HCT116 (cell line): ENCODE measurements around the gene TK1. TPM values are rescaled to one million over a fixed set of nuclear protein-coding genes. Genes with fewer than 3 reads are reported as not detected.

Experiments
- ATAC-seq: fragments of 200-7000 bp; cut with Tn5 transposase; 2 replicates; pipeline ENCODE4 v1.9.1; 2020; ENCODE audit warnings: mild to moderate bottlenecking, moderate library complexity
- BruUV-seq: library from RNA; stranded (reverse); fragments of 400-500 nt; replicated peaks from 2 replicates; lab custom pipeline; 2021; lab: Mats Ljungman, UMichigan
- CTCF ChIA-PET: fragments of 300-600 bp; sonication (Branson Sonifier 250); formaldehyde crosslinking; loops from one replicate; lab custom pipeline; 2021; ENCODE audit warnings: antibody characterized with exemption; lab: Charles Lee
- POLR2A ChIA-PET: fragments of 300-600, 350-600 bp; sonication (Branson Sonifier 250); formaldehyde crosslinking; loops from one replicate; lab custom pipeline; 2021; ENCODE audit warnings: antibody characterized with exemption; lab: Charles Lee
- RAD21 ChIA-PET, 2 experiments: fragments of 300-600 bp; sonication (Branson Sonifier 250); formaldehyde crosslinking; loops; one replicate each; lab custom pipeline; 2023; ENCODE audit warnings: low total read pairs in 2 of 2; ENCODE audit not compliant: uncharacterized antibody in 2 of 2, unreplicated experiment in 2 of 2, low non-redundant PET in 1 of 2; lab: Charles Lee
- DNase-seq: peaks from one replicate; pipeline ENCODE4 v3.0.0-alpha.2; 2010; ENCODE audit warnings: low read depth, low spot score
- H2AFZ ChIP-seq: fragments of 200-600 bp; shearing (Covaris generic), sonication (generic); 2 replicates; pipeline ENCODE4 v1.6.1; 2017; ENCODE audit warnings: low read depth, mixed run types, mixed read lengths, antibody characterized with exemption, low read length; ENCODE audit not compliant: poor library complexity, severe bottlenecking
- H3K27ac ChIP-seq: 2 replicates; pipeline ENCODE4 v1.5.1; 2012; ENCODE audit warnings: low read depth, low read length
- H3K27me3 ChIP-seq: fragments of 200-600 bp; sonication (generic); 2 replicates; pipeline ENCODE4 v1.6.1; 2016; ENCODE audit warnings: mixed run types, low read length, mixed read lengths; ENCODE audit not compliant: insufficient read depth
- H3K36me3 ChIP-seq, 2 experiments: fragments of 200-500 bp in 1 of 2; fragments of 200-600 bp in 1 of 2; sonication (Bioruptor generic) in 1 of 2; sonication (generic) in 1 of 2; 2 replicates each; pipeline versions ENCODE4 v1.5.1 to v1.6.1; 2014 to 2016; ENCODE audit warnings: low read length in 2 of 2, inconsistent platforms in 1 of 2, mixed read lengths in 1 of 2, mixed run types in 1 of 2; ENCODE audit not compliant: insufficient read depth in 2 of 2, control insufficient read depth in 1 of 2
- H3K4me1 ChIP-seq, 2 experiments: fragments of 200-600 bp in 1 of 2; sonication (generic) in 1 of 2; 2 replicates each; pipeline versions ENCODE4 v1.5.1 to v1.6.1; 2012 to 2017; ENCODE audit warnings: low read length in 2 of 2, inconsistent platforms in 1 of 2, mild to moderate bottlenecking in 1 of 2, mixed read lengths in 1 of 2, mixed run types in 1 of 2, moderate library complexity in 1 of 2; ENCODE audit not compliant: insufficient read depth in 2 of 2, control insufficient read depth in 1 of 2
- H3K4me2 ChIP-seq: fragments of 200-600 bp; sonication (generic); 2 replicates; pipeline ENCODE4 v1.6.1; 2017; ENCODE audit warnings: mixed run types, low read length, mixed read lengths
- H3K4me3 ChIP-seq, 2 experiments: fragments of 200-600 bp in 1 of 2; sonication (generic) in 1 of 2; replicated peaks in 1 of 2; 2 replicates each; pipeline ENCODE4 v1.5.1; 2011 to 2016; ENCODE audit warnings: low read length in 2 of 2, control low read depth in 1 of 2, low read depth in 1 of 2, mild to moderate bottlenecking in 1 of 2, mixed read lengths in 1 of 2, mixed run types in 1 of 2
- H3K79me2 ChIP-seq: fragments of 200-600 bp; sonication (generic); 2 replicates; pipeline ENCODE4 v1.6.1; 2017; ENCODE audit warnings: mild to moderate bottlenecking, mixed run types, low read length, moderate library complexity, mixed read lengths; ENCODE audit not compliant: insufficient read depth
- H3K9ac ChIP-seq: fragments of 200-600 bp; sonication (generic); 2 replicates; pipeline ENCODE4 v1.6.1; 2016; ENCODE audit warnings: low read length, mixed read lengths
- H3K9me2 ChIP-seq: fragments of 200-600 bp; sonication (generic), shearing (Covaris generic); 2 replicates; pipeline ENCODE4 v1.6.1; 2017; ENCODE audit warnings: mixed run types, mild to moderate bottlenecking, moderate library complexity; ENCODE audit not compliant: insufficient read depth
- H3K9me3 ChIP-seq, 2 experiments: fragments of 200-500 bp in 1 of 2; fragments of 200-600 bp in 1 of 2; sonication (Bioruptor generic) in 1 of 2; sonication (generic) in 1 of 2; 2 replicates each; pipeline ENCODE4 v1.6.1; 2014 to 2017; ENCODE audit warnings: low read length in 2 of 2, mixed read lengths in 2 of 2, inconsistent platforms in 1 of 2, low read depth in 1 of 2, mild to moderate bottlenecking in 1 of 2, mixed run types in 1 of 2, moderate library complexity in 1 of 2; ENCODE audit not compliant: control insufficient read depth in 1 of 2, insufficient read depth in 1 of 2
- H4K20me1 ChIP-seq: fragments of 200-600 bp; sonication (generic), shearing (Covaris generic); 2 replicates; pipeline ENCODE4 v1.6.1; 2017; ENCODE audit warnings: mixed run types, mild to moderate bottlenecking, moderate library complexity; ENCODE audit not compliant: insufficient read depth
- CEBPB ChIP-seq: IDR thresholded peaks from 2 replicates; pipeline ENCODE4 v1.6.1; 2012; ENCODE audit warnings: low read depth
- EZH2 ChIP-seq: fragments of 200-600 bp; sonication (generic); IDR thresholded peaks from 2 replicates; pipeline ENCODE4 v1.6.1; 2017; ENCODE audit warnings: antibody characterized with exemption, mixed run types
- ZNF274 ChIP-seq: fragments of 200-500 bp; sonication (Bioruptor generic); IDR thresholded peaks from 2 replicates; pipeline ENCODE4 v1.6.1; 2014; ENCODE audit warnings: mild to moderate bottlenecking, low read depth, low read length, inconsistent platforms
- intact Hi-C: fragments of 100-400 bp; cut with micrococcal nuclease; formaldehyde crosslinking; loops from 2 replicates; pipeline ENCODE4 v1.10.0; 2022
- total RNA-seq: library from RNA; stranded (reverse); gene quantifications from one replicate; pipeline ENCODE4 v1.2.1, GENCODE V29; 2021; ENCODE audit not compliant: unreplicated experiment
- TF ChIP-seq, protein P1 (sequence below), 3 experiments: fragments of 200-600 bp in 1 of 3; sonication (generic) in 1 of 3; IDR thresholded peaks in 2 of 3; conservative IDR thresholded peaks in 1 of 3; 2 replicates each; pipeline ENCODE4 v1.5.1; 2012 to 2017; ENCODE audit warnings: low read depth in 2 of 3, low read length in 2 of 3, antibody characterized with exemption in 1 of 3, borderline replicate concordance in 1 of 3, control low read depth in 1 of 3, mild to moderate bottlenecking in 1 of 3, mixed read lengths in 1 of 3, mixed run types in 1 of 3, moderate library complexity in 1 of 3; ENCODE audit not compliant: insufficient read depth in 1 of 3
- TF ChIP-seq, protein P2 (sequence below): IDR thresholded peaks from 2 replicates; pipeline ENCODE4 v1.6.1; 2011; ENCODE audit warnings: mild to moderate bottlenecking, low read length, moderate library complexity; ENCODE audit not compliant: insufficient replicate concordance; ENCODE audit errors: extremely low read depth
- TF ChIP-seq, protein P3 (sequence below): IDR thresholded peaks from 2 replicates; pipeline ENCODE4 v1.6.1; 2012; ENCODE audit warnings: low read depth

The TK1 gene
- total RNA-seq, 1 experiment from 2014 or later = 315 TPM

DNA sequence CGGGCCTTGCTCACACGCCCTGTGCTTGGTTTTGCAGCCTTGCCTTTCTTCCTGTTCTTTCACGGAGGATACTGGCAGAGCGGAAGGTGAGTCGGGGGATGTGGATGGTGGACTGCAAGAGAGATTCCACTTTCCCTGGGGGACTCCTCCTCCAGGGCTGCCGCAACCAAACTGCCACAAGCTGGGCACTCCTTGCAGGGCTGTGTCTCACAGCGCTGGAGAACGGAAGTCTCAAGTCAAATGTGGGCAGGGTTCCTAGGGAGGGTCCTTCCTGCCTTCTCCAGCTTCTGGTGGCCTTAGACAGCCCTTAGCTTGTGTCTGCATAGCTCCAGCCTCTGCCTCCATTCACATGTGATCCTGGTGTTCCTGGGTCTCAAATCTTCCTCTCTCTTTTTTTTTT lies 15.8 kb upstream of the TK1 start:
- ATAC-seq = no peak
- H3K4me2 ChIP-seq = no peak overlapping the region
- POLR2A ChIA-PET = interaction anchor here (1.5 kb wide), 1 partner anchor 15 kb away, joined by 6 read pairs; the partner anchor contains the start of genes AFMID and TK1
- H3K36me3 ChIP-seq = peaks cover 12 to 16% of the 10 kb centered on the region in 2 experiments; a peak in 3 of 4 replicates
- H3K4me1 ChIP-seq = peaks cover 21 to 23% of the 10 kb centered on the region in 2 experiments
- H4K20me1 ChIP-seq = no peaks in the 10 kb centered on the region
- H3K9me3 ChIP-seq = no peaks in the 10 kb centered on the region
- no peaks in the 10 kb centered on the region for H3K9me2 ChIP-seq
- no TSS peak for BruUV-seq
- H3K4me3 ChIP-seq = no peak overlapping the region
- no peak overlapping the region for H3K9ac ChIP-seq
- no peak for DNase-seq
- TF ChIP-seq, protein P1, sequence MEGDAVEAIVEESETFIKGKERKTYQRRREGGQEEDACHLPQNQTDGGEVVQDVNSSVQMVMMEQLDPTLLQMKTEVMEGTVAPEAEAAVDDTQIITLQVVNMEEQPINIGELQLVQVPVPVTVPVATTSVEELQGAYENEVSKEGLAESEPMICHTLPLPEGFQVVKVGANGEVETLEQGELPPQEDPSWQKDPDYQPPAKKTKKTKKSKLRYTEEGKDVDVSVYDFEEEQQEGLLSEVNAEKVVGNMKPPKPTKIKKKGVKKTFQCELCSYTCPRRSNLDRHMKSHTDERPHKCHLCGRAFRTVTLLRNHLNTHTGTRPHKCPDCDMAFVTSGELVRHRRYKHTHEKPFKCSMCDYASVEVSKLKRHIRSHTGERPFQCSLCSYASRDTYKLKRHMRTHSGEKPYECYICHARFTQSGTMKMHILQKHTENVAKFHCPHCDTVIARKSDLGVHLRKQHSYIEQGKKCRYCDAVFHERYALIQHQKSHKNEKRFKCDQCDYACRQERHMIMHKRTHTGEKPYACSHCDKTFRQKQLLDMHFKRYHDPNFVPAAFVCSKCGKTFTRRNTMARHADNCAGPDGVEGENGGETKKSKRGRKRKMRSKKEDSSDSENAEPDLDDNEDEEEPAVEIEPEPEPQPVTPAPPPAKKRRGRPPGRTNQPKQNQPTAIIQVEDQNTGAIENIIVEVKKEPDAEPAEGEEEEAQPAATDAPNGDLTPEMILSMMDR (IDR thresholded peaks at IDR 0.05 in 2 of 3, conservative IDR thresholded peaks at IDR 0.05 in 1 of 3; ENCODE audit: borderline replicate concordance in 1 of 3, insufficient read depth in 1 of 3, low read depth in 2 of 3, low read length in 2 of 3) = no peak
- TF ChIP-seq, protein P2, sequence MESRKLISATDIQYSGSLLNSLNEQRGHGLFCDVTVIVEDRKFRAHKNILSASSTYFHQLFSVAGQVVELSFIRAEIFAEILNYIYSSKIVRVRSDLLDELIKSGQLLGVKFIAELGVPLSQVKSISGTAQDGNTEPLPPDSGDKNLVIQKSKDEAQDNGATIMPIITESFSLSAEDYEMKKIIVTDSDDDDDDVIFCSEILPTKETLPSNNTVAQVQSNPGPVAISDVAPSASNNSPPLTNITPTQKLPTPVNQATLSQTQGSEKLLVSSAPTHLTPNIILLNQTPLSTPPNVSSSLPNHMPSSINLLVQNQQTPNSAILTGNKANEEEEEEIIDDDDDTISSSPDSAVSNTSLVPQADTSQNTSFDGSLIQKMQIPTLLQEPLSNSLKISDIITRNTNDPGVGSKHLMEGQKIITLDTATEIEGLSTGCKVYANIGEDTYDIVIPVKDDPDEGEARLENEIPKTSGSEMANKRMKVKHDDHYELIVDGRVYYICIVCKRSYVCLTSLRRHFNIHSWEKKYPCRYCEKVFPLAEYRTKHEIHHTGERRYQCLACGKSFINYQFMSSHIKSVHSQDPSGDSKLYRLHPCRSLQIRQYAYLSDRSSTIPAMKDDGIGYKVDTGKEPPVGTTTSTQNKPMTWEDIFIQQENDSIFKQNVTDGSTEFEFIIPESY = no peak
- no peak for TF ChIP-seq CEBPB
- TF ChIP-seq EZH2 = no peak
- TF ChIP-seq, protein P3, sequence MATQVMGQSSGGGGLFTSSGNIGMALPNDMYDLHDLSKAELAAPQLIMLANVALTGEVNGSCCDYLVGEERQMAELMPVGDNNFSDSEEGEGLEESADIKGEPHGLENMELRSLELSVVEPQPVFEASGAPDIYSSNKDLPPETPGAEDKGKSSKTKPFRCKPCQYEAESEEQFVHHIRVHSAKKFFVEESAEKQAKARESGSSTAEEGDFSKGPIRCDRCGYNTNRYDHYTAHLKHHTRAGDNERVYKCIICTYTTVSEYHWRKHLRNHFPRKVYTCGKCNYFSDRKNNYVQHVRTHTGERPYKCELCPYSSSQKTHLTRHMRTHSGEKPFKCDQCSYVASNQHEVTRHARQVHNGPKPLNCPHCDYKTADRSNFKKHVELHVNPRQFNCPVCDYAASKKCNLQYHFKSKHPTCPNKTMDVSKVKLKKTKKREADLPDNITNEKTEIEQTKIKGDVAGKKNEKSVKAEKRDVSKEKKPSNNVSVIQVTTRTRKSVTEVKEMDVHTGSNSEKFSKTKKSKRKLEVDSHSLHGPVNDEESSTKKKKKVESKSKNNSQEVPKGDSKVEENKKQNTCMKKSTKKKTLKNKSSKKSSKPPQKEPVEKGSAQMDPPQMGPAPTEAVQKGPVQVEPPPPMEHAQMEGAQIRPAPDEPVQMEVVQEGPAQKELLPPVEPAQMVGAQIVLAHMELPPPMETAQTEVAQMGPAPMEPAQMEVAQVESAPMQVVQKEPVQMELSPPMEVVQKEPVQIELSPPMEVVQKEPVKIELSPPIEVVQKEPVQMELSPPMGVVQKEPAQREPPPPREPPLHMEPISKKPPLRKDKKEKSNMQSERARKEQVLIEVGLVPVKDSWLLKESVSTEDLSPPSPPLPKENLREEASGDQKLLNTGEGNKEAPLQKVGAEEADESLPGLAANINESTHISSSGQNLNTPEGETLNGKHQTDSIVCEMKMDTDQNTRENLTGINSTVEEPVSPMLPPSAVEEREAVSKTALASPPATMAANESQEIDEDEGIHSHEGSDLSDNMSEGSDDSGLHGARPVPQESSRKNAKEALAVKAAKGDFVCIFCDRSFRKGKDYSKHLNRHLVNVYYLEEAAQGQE = no peak
- TF ChIP-seq ZNF274 = no peak
- TF ChIP-seq, all 23 proteins: peak for 0
- Histone ChIP-seq H3K27ac (no peak overlapping the region), H3K79me2 (peaks cover 17% of the 10 kb centered on the region), H3K27me3 (no peaks in the 10 kb centered on the region), H2AFZ (no peak overlapping the region)
- ChIA-PET RAD21 (no interaction called here), CTCF (no interaction called here)
- intact Hi-C loops = no loop called here
